GM12878 (cell line): ENCODE measurements around the gene NCBP1. TPM values are rescaled to one million over a fixed set of nuclear protein-coding genes. Genes with fewer than 3 reads are reported as not detected.
A peak's percentile ranks its signal among the peaks of the same experiment; 100 is the strongest.

Experiments used
- ATAC-seq: fragments of 200-7000 bp; cut with Tn5 transposase; 3 replicates; pipeline ENCODE4 v1.9.1; 2020; ENCODE audit warnings: mild to moderate bottlenecking, moderate library complexity
- BruUV-seq: library from RNA; stranded (reverse); fragments of 400-500 nt; replicated peaks from 2 replicates; lab custom pipeline; 2021; lab: Mats Ljungman, UMichigan
- CTCF ChIA-PET: fragments of 300-600 bp; sonication (Branson Sonifier 250); formaldehyde crosslinking; extraction: SDS; loops from one replicate; lab custom pipeline; 2021; ENCODE audit warnings: inconsistent platforms; lab: Yijun Ruan, JAX
- POLR2A ChIA-PET: fragments of 350-600 bp; formaldehyde crosslinking; extraction: SDS; loops from one replicate; lab custom pipeline; 2021; ENCODE audit warnings: inconsistent platforms; lab: Charles Lee
- RAD21 ChIA-PET: fragments of 300-600 bp; sonication (Branson Sonifier 250); formaldehyde crosslinking; loops from one replicate; lab custom pipeline; 2023; ENCODE audit warnings: antibody characterized with exemption; ENCODE audit not compliant: unreplicated experiment; lab: Charles Lee
- SMC1A ChIA-PET: fragments of 300-600 bp; sonication (Branson Sonifier 250); formaldehyde crosslinking; loops from one replicate; lab custom pipeline; 2023; ENCODE audit not compliant: unreplicated experiment, uncharacterized antibody; lab: Charles Lee
- DNase-seq: peaks from one replicate; pipeline ENCODE4 v3.0.0-alpha.2; 2011; ENCODE audit warnings: low read depth, low spot score
- FAIRE-seq: peaks from 3 replicates; lab custom pipeline; 2011; peaks lifted over from hg19 to GRCh38; lab: Jason Lieb, UNC
- H2AFZ ChIP-seq: 2 replicates; pipeline ENCODE4 v1.6.0; 2011; ENCODE audit warnings: low read depth, low read length, control low read depth; ENCODE audit not compliant: control insufficient read depth
- H3K27ac ChIP-seq: 2 replicates; pipeline ENCODE4 v1.5.1; 2011; ENCODE audit warnings: control low read depth; ENCODE audit not compliant: control insufficient read depth, insufficient read depth
- H3K27me3 ChIP-seq, 2 experiments: replicated peaks in 1 of 2; 2 replicates each; pipeline versions ENCODE4 v1.6.0 to v1.6.1; 2011; ENCODE audit warnings: low read length in 1 of 2; ENCODE audit not compliant: control insufficient read depth in 2 of 2, insufficient read depth in 2 of 2
- H3K36me3 ChIP-seq, 2 experiments: 2 replicates each; pipeline ENCODE4 v1.5.1; 2011; ENCODE audit warnings: low read length in 1 of 2; ENCODE audit not compliant: control insufficient read depth in 2 of 2, insufficient read depth in 2 of 2
- H3K4me1 ChIP-seq: 2 replicates; pipeline ENCODE4 v1.6.1; 2011; ENCODE audit warnings: mild to moderate bottlenecking, low read length, moderate library complexity, mixed read lengths; ENCODE audit not compliant: control insufficient read depth, insufficient read depth
- H3K4me2 ChIP-seq: 2 replicates; pipeline ENCODE4 v1.6.0; 2011; ENCODE audit warnings: control low read depth; ENCODE audit not compliant: control insufficient read depth, insufficient read depth
- H3K4me3 ChIP-seq: fragments of 200-600 bp; sonication (generic); 2 replicates; pipeline ENCODE4 v1.5.1; 2016
- H3K79me2 ChIP-seq: 2 replicates; pipeline ENCODE4 v1.6.0; 2011; ENCODE audit warnings: low read length; ENCODE audit not compliant: control insufficient read depth, insufficient read depth
- H3K9ac ChIP-seq: 2 replicates; pipeline ENCODE4 v1.8.0; 2011; ENCODE audit warnings: low read length, control low read depth, mixed read lengths; ENCODE audit not compliant: control insufficient read depth, insufficient read depth
- H3K9me3 ChIP-seq: replicated peaks from 3 replicates; pipeline ENCODE4 v1.5.1; 2011; ENCODE audit warnings: mild to moderate bottlenecking, low read length; ENCODE audit not compliant: control insufficient read depth, insufficient read depth
- H4K20me1 ChIP-seq: 2 replicates; pipeline ENCODE4 v1.6.0; 2011; ENCODE audit not compliant: control insufficient read depth, insufficient read depth
- BMI1 ChIP-seq: fragments of 450-650 bp; IDR thresholded peaks from 2 replicates; pipeline ENCODE4 v1.6.1; 2016; ENCODE audit warnings: mild to moderate bottlenecking, moderate library complexity, borderline replicate concordance
- CBFB ChIP-seq: IDR thresholded peaks from 2 replicates; pipeline ENCODE4 v1.6.1; 2016; ENCODE audit warnings: antibody characterized with exemption, low read depth
- CREM ChIP-seq: IDR thresholded peaks from 2 replicates; pipeline ENCODE4 v1.6.1; 2014; ENCODE audit warnings: antibody characterized with exemption, low read depth
- MEF2A ChIP-seq: IDR thresholded peaks from 2 replicates; pipeline ENCODE4 v1.6.1; 2011; ENCODE audit warnings: low read depth, mild to moderate bottlenecking, low read length, moderate library complexity; ENCODE audit not compliant: insufficient read depth
- MEF2B ChIP-seq: fragments of 450-650 bp; IDR thresholded peaks from 2 replicates; pipeline ENCODE4 v1.6.1; 2018; ENCODE audit warnings: mild to moderate bottlenecking, moderate library complexity; ENCODE audit not compliant: partially characterized antibody, poor library complexity, severe bottlenecking
- MTA3 ChIP-seq: IDR thresholded peaks from 2 replicates; pipeline ENCODE4 v1.6.1; 2012; ENCODE audit warnings: low read length, inconsistent platforms, borderline replicate concordance
- POU2F2 ChIP-seq: IDR thresholded peaks from 3 replicates; pipeline ENCODE4 v1.6.1; 2011; ENCODE audit warnings: low read depth, mild to moderate bottlenecking, low read length, borderline replicate concordance
- PRDM15 ChIP-seq: fragments of 450-650 bp; formaldehyde crosslinking; IDR thresholded peaks from 2 replicates; pipeline ENCODE4 v1.4.0; 2020; ENCODE audit warnings: mild to moderate bottlenecking, moderate library complexity
- SIN3A ChIP-seq: IDR thresholded peaks from 2 replicates; pipeline ENCODE4 v1.6.1; 2012; ENCODE audit warnings: low read depth, low read length, improper control_type of control experiment
- SMAD1 ChIP-seq: fragments of 450-650 bp; IDR thresholded peaks from 2 replicates; pipeline ENCODE4 v1.6.1; 2018; ENCODE audit warnings: mild to moderate bottlenecking, low read depth; ENCODE audit not compliant: partially characterized antibody
- SREBF1 ChIP-seq: IDR thresholded peaks from 2 replicates; pipeline ENCODE4 v1.6.1; 2012; ENCODE audit warnings: mild to moderate bottlenecking, low read length
- ZBTB4 ChIP-seq: fragments of 450-650 bp; formaldehyde crosslinking; IDR thresholded peaks from 2 replicates; pipeline ENCODE4 v1.4.0; 2022; ENCODE audit warnings: mild to moderate bottlenecking, moderate library complexity
- ZNF384 ChIP-seq: IDR thresholded peaks from 2 replicates; pipeline ENCODE4 v1.6.1; 2012; ENCODE audit warnings: low read depth, mild to moderate bottlenecking, low read length, improper control_type of control experiment, borderline replicate concordance
- WGBS: methylation state at CpG from one replicate; pipeline ENCODE4 v1.1.6; 2016; ENCODE audit warnings: low lambda C conversion rate; ENCODE audit not compliant: insufficient replicate concordance, insufficient coverage; ENCODE audit errors: missing lambda C conversion rate; 5-methylcytosine and 5-hydroxymethylcytosine counted together
- in situ Hi-C: fragments of 300-500 bp; cut with MboI; formaldehyde crosslinking; loops from 9 replicates; pipeline ENCODE4 v1.14.3; 2018; ENCODE audit warnings: mixed read lengths
- intact Hi-C: fragments of 100-400 bp; cut with micrococcal nuclease; formaldehyde crosslinking; loops from one replicate; pipeline ENCODE4 v1.14.2; 2022; ENCODE audit not compliant: unreplicated experiment
- polyA plus RNA-seq, 11 experiments: library from polyadenylated mRNA; depleted of rRNA in 4 of 11; unstranded in 6 of 11; stranded (reverse) in 5 of 11; fragments of >200 nt; fragmentation: Nextera tagmentation in 4 of 11; fragmentation: Illumina TruSeq in 1 of 11; extraction: Ambion mirVana in 4 of 11; extraction: Trizol in 1 of 11; gene quantifications; 1 replicate in 1 of 11; 2 replicates in 10 of 11; pipeline versions ENCODE4 v1.2.1 to v1.2.3, GENCODE V29; 2011 to 2016; ENCODE audit warnings: inconsistent platforms in 2 of 11, missing spikeins in 2 of 11, low read depth in 1 of 11
- total RNA-seq, 4 experiments: library from RNA; depleted of rRNA in 3 of 4; stranded (reverse); fragments of >200 nt in 3 of 4; fragmentation: Illumina TruSeq in 1 of 4; extraction: Trizol in 1 of 4; gene quantifications; 2 replicates each; pipeline versions ENCODE4 v1.2.1 to v1.2.3, GENCODE V29; 2013 to 2021

Gene NCBP1
- total and polyA plus RNA-seq, 10 of the 15 experiments (the other 5 are each of a cell fraction or from before 2014, with no cell fraction given) = 14.7 to 70.9 (median 36.0) TPM

DNA sequence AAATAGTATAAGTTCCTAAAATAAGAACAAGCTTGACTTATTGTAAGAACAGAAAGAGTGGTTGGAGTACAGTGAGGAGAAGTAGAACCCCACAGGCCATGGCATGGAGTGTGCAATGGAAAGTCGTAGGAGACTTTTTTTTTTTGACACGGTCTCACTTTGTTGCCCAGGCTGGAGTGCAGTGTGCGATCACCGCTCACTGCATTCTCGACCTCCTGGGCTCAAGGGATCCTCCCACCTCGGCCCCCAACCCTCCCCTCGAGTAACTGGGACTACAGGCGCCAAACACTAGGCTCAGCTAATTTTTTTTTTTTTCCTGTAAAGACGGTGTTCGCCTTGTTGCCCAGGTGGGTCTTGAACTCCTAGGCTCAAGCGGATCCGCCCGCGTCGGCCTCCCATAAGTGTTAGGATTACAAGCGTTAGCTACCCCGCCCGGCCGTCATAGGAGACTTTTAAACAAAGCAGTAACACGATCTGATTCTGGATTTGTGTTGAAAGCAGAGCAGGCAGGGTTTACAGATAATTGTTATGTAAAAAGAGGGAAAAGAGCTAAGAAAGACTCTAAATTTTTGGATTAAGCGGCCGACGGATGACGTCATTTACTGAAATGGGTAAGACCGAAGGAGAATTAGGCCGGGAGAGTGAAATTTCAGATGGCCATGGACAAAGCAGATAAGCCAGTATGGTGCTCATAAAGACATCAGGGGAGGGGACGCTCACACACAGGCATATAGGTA lies 1.2 kb upstream of the NCBP1 start:
- 2% methylated on average over 25 of the region's 27 CpGs for whole genome bisulfite sequencing
- ChIA-PET POLR2A (interaction anchor here (0.6 to 2.2 kb wide), 11 partner anchors 8 to 1471 kb away, joined by 3 to 22 read pairs (median 5); partner anchors contain the start of genes TMOD1, TRMO, XPA and ZNF782), RAD21 (interaction anchor here (0.8 to 3.6 kb wide), 11 partner anchors 14 to 778 kb away, joined by 3 to 22 read pairs (median 6); partner anchors contain the start of genes TMOD1, XPA and ZNF782), CTCF (interaction anchor here (0.5 to 5.5 kb wide), 15 partner anchors 7 to 247 kb away, joined by 3 to 35 read pairs (median 4); partner anchors contain the start of gene XPA), SMC1A (interaction anchor here (0.7 to 3.1 kb wide), 17 partner anchors 11 to 1518 kb away, joined by 3 to 16 read pairs (median 4); partner anchors contain the start of genes TBC1D2, TRMO and XPA)
- DNase-seq = no peak
- FAIRE-seq = no peak
- Histone ChIP-seq H3K4me1 (peaks cover 5% of the 10 kb centered on the region), H3K4me3 (peak overlapping the region; percentile 96), H3K36me3 (no peaks in the 10 kb centered on the region), H2AFZ (peak overlapping the region; percentile 97), H3K9ac (peak overlapping the region; percentile 87), H3K4me2 (peak overlapping the region; percentile 78), H3K27ac (peak overlapping the region; percentile 93), H3K79me2 (peaks cover 68% of the 10 kb centered on the region), H3K27me3 (no peaks in the 10 kb centered on the region), H3K9me3 (no peaks in the 10 kb centered on the region), H4K20me1 (no peaks in the 10 kb centered on the region)
- TSS peak; percentile 90 for BruUV-seq
- peak; percentile 13 for ATAC-seq
- in situ Hi-C loops (loop anchor here (25.0 kb wide), 1 partner anchor 1220 kb away; the partner anchor contains the start of gene ZNF367), intact Hi-C loops (no loop called here)
- TF ChIP-seq PRDM15 (CRISPR knock-in tag) (0 out of 2 replicates have a peak, but pooled peaks have one; percentile 42), ZBTB4 (CRISPR knock-in tag) (peak; percentile 54; the same call in 1 of the 2 replicates), MEF2B (no peak), MTA3 (no peak), SMAD1 (peak; percentile 25), ZNF384 (no peak), POU2F2 (no peak), SIN3A (no peak), MEF2A (0 out of 2 replicates have a peak, but pooled peaks have one; percentile 32), CREM (peak; percentile 38; the same call in 1 of the 2 replicates), CBFB (no peak; the same call in 1 of the 2 replicates), BMI1 (no peak), SREBF1 (no peak)
